ENCODE measurements around the gene GNB1. TPM values are rescaled to one million over a fixed set of nuclear protein-coding genes. Genes with fewer than 3 reads are reported as not detected.

The GNB1 gene
- total RNA-seq, 6 donors from 2014 or later, result 126 to 386 (median 173) TPM

- no peak for ATAC-seq (ENCODE audit: low FRiP score in 2 of 2)
- no peak overlapping the region for H3K27ac ChIP-seq
- no peaks in the 10 kb centered on the region for H3K36me3 ChIP-seq
- no peak overlapping the region for H3K4me3 ChIP-seq
- TF ChIP-seq POLR2A (IDR thresholded peaks at IDR 0.05), result no peak
- TF ChIP-seq POLR2AphosphoS5 (IDR thresholded peaks at IDR 0.05), result no peak
- TF ChIP-seq EP300 (IDR thresholded peaks at IDR 0.05), result no peak
- TF ChIP-seq, protein P1, sequence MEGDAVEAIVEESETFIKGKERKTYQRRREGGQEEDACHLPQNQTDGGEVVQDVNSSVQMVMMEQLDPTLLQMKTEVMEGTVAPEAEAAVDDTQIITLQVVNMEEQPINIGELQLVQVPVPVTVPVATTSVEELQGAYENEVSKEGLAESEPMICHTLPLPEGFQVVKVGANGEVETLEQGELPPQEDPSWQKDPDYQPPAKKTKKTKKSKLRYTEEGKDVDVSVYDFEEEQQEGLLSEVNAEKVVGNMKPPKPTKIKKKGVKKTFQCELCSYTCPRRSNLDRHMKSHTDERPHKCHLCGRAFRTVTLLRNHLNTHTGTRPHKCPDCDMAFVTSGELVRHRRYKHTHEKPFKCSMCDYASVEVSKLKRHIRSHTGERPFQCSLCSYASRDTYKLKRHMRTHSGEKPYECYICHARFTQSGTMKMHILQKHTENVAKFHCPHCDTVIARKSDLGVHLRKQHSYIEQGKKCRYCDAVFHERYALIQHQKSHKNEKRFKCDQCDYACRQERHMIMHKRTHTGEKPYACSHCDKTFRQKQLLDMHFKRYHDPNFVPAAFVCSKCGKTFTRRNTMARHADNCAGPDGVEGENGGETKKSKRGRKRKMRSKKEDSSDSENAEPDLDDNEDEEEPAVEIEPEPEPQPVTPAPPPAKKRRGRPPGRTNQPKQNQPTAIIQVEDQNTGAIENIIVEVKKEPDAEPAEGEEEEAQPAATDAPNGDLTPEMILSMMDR (IDR thresholded peaks at IDR 0.05), result no peak
- peaks cover 14 to 22% (median 16%) of the 10 kb centered on the region in 4 donors for H3K4me1 ChIP-seq
- no peaks in the 10 kb centered on the region for H3K27me3 ChIP-seq
- no peaks in the 10 kb centered on the region for H3K9me3 ChIP-seq
- 90 to 98% methylated on average over 9 to 12 of the region's 14 CpGs for WGBS, 2 donors
- peak in 1 of 2 donors; percentile 69 for DNase-seq
These were observed 26.6 kb upstream of the GNB1 start for GRCh38 chr1:1917304-1917976.

- WGBS, 2 donors, result 68 to 72% methylated on average over 18 of the region's 19 CpGs
These were observed 26.0 kb upstream of the GNB1 start for GRCh38 chr1:1916851-1917251.

GRCh38 chr1:1915911-1916840 is 25.3 kb upstream of the GNB1 start:
- Histone ChIP-seq H3K27me3 (no peaks in the 10 kb centered on the region), H3K4me3 (no peak overlapping the region), H3K27ac (no peak overlapping the region), H3K36me3 (no peaks in the 10 kb centered on the region), H3K9me3 (no peaks in the 10 kb centered on the region), H3K4me1 (peaks cover 14 to 22% (median 16%) of the 10 kb centered on the region in 4 donors)
- TF ChIP-seq POLR2AphosphoS5 (IDR thresholded peaks at IDR 0.05) (no peak), EP300 (IDR thresholded peaks at IDR 0.05) (no peak), POLR2A (IDR thresholded peaks at IDR 0.05) (no peak)
- TF ChIP-seq, protein P1 (IDR thresholded peaks at IDR 0.05), result no peak
- no peak for ATAC-seq (ENCODE audit: low FRiP score in 2 of 2)
- WGBS, 2 donors, result 87 to 92% methylated on average over 10 to 20 of the region's 23 CpGs
- DNase-seq, result peak in 1 of 2 donors; percentile 72

More at GRCh38 chr1:1916851-1917251, 26.0 kb upstream of the GNB1 start:
- ATAC-seq (ENCODE audit: low FRiP score in 2 of 2) (no peak), DNase-seq (peak in 1 of 2 donors; percentile 69)
- Histone ChIP-seq H3K4me3 (no peak overlapping the region), H3K36me3 (no peaks in the 10 kb centered on the region), H3K9me3 (no peaks in the 10 kb centered on the region), H3K27ac (no peak overlapping the region), H3K27me3 (no peaks in the 10 kb centered on the region), H3K4me1 (peaks cover 14 to 22% (median 16%) of the 10 kb centered on the region in 4 donors)
- no peak for TF ChIP-seq EP300 (IDR thresholded peaks at IDR 0.05)
- TF ChIP-seq, protein P1 (IDR thresholded peaks at IDR 0.05), result no peak
- no peak for TF ChIP-seq POLR2AphosphoS5 (IDR thresholded peaks at IDR 0.05)
- TF ChIP-seq POLR2A (IDR thresholded peaks at IDR 0.05), result no peak

- Histone ChIP-seq H3K27ac (no peak within 1 kb of the TSS), H3K9me3 (no peaks in the 10 kb centered on the region), H3K27me3 (no peaks in the 10 kb centered on the region)
These were observed 24.2 kb upstream of the GNB1 start, which contains the start of gene CALML6 for GRCh38 chr1:1914971-1915692. TSS of gene CALML6 (plus strand) at chr1:1915260. CDS start at chr1:1915281, 21 bp downstream.

More at GRCh38 chr1:1914971-1915692, 24.2 kb upstream of the GNB1 start, which contains the start of gene CALML6:
- DNase-seq (peak in 1 of 2 donors; percentile 50), ATAC-seq (ENCODE audit: low FRiP score in 2 of 2) (no peak)
- H3K4me1 ChIP-seq, result peaks cover 14 to 22% (median 16%) of the 10 kb centered on the region in 4 donors
- 75 to 90% methylated on average over 8 to 15 of the region's 15 CpGs for WGBS, 2 donors
- no peak for TF ChIP-seq POLR2A (IDR thresholded peaks at IDR 0.05)
- TF ChIP-seq POLR2AphosphoS5 (IDR thresholded peaks at IDR 0.05), result no peak
- TF ChIP-seq, protein P1 (IDR thresholded peaks at IDR 0.05), result no peak
- no peak for TF ChIP-seq EP300 (IDR thresholded peaks at IDR 0.05)
- H3K4me3 ChIP-seq, result no peak within 1 kb of the TSS
- H3K36me3 ChIP-seq, result no peaks in the 10 kb centered on the region

Measured in upper lobe of left lung (tissue), 6 donors.